ENCODE results near the gene PSMA3.

PSMA3 gene

GRCh38 chr14:58275527-58276190 is 31.0 kb downstream of the PSMA3 start:
- POLR2A ChIA-PET = interaction anchor here (0.7 kb wide), 1 partner anchor 10 kb away, joined by 5 read pairs; no protein-coding TSS in a partner anchor
- no peak overlapping the region for H3K4me3 ChIP-seq (ENCODE audit: low read depth, low read length)
- DNase-seq (ENCODE audit: low read depth, low spot score) = no peak
- CTCF ChIA-PET = interaction anchor here (1.1 to 1.2 kb wide), 2 partner anchors 9 kb away, joined by 4 to 8 read pairs; no protein-coding TSS in a partner anchor
- no peak for TF ChIP-seq CTCF (IDR thresholded peaks at IDR 0.05; ENCODE audit: insufficient read depth, low read length, missing control alignments)

- ChIA-PET POLR2A (interaction anchor here (0.7 kb wide), 1 partner anchor 11 kb away, joined by 5 read pairs; no protein-coding TSS in a partner anchor), CTCF (interaction anchor here (1.1 kb wide), 1 partner anchor 10 kb away, joined by 8 read pairs; no protein-coding TSS in a partner anchor)
- TF ChIP-seq CTCF (IDR thresholded peaks at IDR 0.05; ENCODE audit: insufficient read depth, low read length, missing control alignments) = no peak
- no peak for DNase-seq (ENCODE audit: low read depth, low spot score)
- H3K4me3 ChIP-seq (ENCODE audit: low read depth, low read length) = no peak overlapping the region
These were observed 31.6 kb downstream of the PSMA3 start for GRCh38 chr14:58276208-58276607.

DNA sequence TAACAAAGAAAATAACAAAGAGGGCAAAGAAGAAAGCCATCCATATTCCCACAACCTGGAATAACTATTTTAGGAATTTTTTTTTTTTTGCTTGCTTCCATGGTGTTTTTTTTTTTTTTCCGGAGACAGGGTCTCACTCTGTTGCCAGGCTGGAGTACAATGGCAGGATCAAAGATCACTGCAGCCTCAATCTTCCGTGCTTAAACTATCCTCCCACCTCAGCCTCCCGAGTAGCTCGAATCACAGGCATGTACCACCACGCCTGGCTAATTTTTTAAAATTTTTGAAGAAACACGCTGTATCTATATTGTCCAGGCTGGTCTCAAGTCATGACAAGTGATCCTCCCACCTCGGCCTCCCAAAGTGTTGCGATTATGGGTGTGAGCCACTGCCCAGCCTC is 33.5 kb downstream of the PSMA3 start:
- TF ChIP-seq CTCF (IDR thresholded peaks at IDR 0.05; ENCODE audit: insufficient read depth, low read length, missing control alignments) = no peak
- CTCF ChIA-PET = no interaction called here
- no peak for DNase-seq (ENCODE audit: low read depth, low spot score)
- POLR2A ChIA-PET = interaction anchor here (0.6 kb wide), 1 partner anchor 12 kb away, joined by 3 read pairs; no protein-coding TSS in a partner anchor
- H3K4me3 ChIP-seq (ENCODE audit: low read depth, low read length) = no peak overlapping the region

- peak; percentile 80 for DNase-seq (ENCODE audit: low read depth, low spot score)
- no peak for TF ChIP-seq CTCF (IDR thresholded peaks at IDR 0.05; ENCODE audit: insufficient read depth, low read length, missing control alignments)
- POLR2A ChIA-PET = no interaction called here
- H3K4me3 ChIP-seq (ENCODE audit: low read depth, low read length) = no peak overlapping the region
- CTCF ChIA-PET = interaction anchor here (1.3 kb wide), 1 partner anchor 9 kb away, joined by 4 read pairs; no protein-coding TSS in a partner anchor
These were observed 36.5 kb downstream of the PSMA3 start for GRCh38 chr14:58280954-58281787.

GRCh38 chr14:58281969-58282368 is 37.3 kb downstream of the PSMA3 start:
- no peak for TF ChIP-seq CTCF (IDR thresholded peaks at IDR 0.05; ENCODE audit: insufficient read depth, low read length, missing control alignments)
- POLR2A ChIA-PET = no interaction called here
- no peak overlapping the region for H3K4me3 ChIP-seq (ENCODE audit: low read depth, low read length)
- DNase-seq (ENCODE audit: low read depth, low spot score) = no peak
- CTCF ChIA-PET = interaction anchor here (1.3 kb wide), 1 partner anchor 9 kb away, joined by 4 read pairs; no protein-coding TSS in a partner anchor

Measured in AG04449 (cell line).